A673 (cell line): ENCODE data around the gene SATB2.

Experiments used
- CTCF ChIP-seq: fragments of 300-800, 200-600 bp; sonication (generic); conservative IDR thresholded peaks from 2 replicates; pipeline ENCODE4 v1.5.1; 2017; ENCODE audit warnings: low read depth, mild to moderate bottlenecking, antibody characterized with exemption, low read length, moderate library complexity, mixed read lengths
- EZH2 ChIP-seq: fragments of 200-600 bp; sonication (generic); IDR thresholded peaks from 2 replicates; pipeline ENCODE4 v1.6.1; 2017; ENCODE audit warnings: borderline replicate concordance, low read depth, mild to moderate bottlenecking, mixed read lengths, antibody characterized with exemption, low read length; ENCODE audit not compliant: poor library complexity, severe bottlenecking

- no peak for TF ChIP-seq CTCF
- TF ChIP-seq EZH2, result no peak
Measured at GRCh38 chr2:199458806-199459285, 1.1 kb upstream of the SATB2 start.
